ENCODE data around the gene IRF1. TPM values are rescaled to one million over a fixed set of nuclear protein-coding genes. Genes with fewer than 3 reads are reported as not detected.

IRF1 gene
- total RNA-seq, 1 donor: 655 TPM

DNA sequence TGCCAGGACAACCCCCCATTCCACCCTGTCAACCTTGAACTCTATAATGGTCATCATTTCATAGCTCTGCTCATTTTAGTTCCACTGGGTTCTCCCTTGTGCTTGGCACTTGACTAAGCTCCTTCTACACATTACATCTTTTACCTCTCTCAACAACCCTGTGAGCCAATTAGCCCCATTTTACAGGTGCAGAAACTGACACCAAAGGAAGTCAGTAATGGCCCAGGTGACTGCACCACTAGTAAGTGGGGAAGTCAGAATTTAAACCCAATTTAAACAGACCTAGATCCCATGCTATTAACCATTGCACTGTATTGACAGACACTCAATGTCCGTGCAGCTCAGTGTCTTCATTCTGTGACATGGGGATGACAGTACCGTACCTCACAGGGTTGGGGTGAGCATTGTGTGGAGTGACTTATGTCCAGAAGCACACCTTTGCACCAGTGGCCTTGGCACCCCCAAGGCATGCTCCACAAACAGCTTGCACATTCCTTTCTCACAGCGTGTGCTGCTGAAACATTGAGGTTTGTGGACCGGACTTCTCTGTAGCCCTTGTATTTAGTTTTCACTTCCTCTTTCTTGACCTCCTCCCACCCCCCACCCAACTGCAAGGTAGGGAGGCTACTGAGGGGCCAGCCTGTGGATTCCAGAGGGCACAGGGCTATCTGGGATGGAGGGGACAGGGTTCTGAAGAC, 23.1 kb downstream of the IRF1 start:
- Histone ChIP-seq H3K27me3 (ENCODE audit: insufficient read depth, low read length) (no peaks in the 10 kb centered on the region), H3K4me3 (ENCODE audit: low read length) (no peak overlapping the region), H3K9me3 (ENCODE audit: low read depth, low read length) (no peaks in the 10 kb centered on the region), H3K4me1 (ENCODE audit: insufficient read depth, low read length) (peaks cover 100% of the 10 kb centered on the region)

DNA sequence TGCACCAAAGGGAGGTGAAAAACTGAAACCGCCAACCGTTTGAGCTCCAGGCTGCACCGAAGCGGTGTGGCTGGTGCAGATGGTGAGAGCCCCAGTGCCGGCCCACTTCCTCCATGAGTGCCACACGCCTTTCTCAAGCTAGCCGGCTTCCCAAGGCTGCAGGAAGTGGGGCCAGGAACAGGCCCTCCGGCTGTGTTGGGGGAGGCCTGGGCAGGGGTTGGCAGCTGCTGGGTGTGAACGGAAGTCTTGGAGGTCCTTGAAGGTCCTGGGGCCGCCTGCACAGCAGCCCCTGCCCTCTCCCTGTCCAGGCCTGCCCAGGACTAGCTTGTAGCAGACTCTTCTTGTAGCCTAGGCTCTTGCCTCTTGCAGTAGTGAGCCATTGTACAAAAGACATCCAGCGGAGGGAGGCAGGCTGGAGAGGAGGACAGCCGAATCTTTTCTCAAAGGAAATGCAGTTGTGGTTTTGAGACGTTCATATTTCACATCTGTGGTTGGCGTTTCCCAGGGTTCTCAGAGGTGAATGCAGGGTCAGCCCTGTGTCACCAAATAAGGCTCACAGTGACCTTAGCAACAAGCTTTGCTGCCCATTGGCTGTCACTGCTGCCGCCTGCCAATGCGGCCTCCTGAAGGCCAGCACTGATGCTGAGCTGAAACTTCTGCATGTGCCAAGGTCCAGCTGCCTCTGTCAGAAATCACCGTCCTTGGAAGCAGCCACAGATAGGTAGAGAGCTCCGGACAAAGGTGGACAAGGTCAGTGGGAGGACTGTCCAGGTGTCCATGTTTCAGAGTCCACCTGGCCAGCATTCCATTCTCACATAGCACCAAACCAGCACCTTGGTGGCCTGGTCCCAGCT, 23.9 kb downstream of the IRF1 start:
- H3K9me3 ChIP-seq (ENCODE audit: low read depth, low read length): no peaks in the 10 kb centered on the region
- no peak overlapping the region for H3K4me3 ChIP-seq (ENCODE audit: low read length)
- H3K4me1 ChIP-seq (ENCODE audit: insufficient read depth, low read length): peaks cover 100% of the 10 kb centered on the region
- no peaks in the 10 kb centered on the region for H3K27me3 ChIP-seq (ENCODE audit: insufficient read depth, low read length)

DNA sequence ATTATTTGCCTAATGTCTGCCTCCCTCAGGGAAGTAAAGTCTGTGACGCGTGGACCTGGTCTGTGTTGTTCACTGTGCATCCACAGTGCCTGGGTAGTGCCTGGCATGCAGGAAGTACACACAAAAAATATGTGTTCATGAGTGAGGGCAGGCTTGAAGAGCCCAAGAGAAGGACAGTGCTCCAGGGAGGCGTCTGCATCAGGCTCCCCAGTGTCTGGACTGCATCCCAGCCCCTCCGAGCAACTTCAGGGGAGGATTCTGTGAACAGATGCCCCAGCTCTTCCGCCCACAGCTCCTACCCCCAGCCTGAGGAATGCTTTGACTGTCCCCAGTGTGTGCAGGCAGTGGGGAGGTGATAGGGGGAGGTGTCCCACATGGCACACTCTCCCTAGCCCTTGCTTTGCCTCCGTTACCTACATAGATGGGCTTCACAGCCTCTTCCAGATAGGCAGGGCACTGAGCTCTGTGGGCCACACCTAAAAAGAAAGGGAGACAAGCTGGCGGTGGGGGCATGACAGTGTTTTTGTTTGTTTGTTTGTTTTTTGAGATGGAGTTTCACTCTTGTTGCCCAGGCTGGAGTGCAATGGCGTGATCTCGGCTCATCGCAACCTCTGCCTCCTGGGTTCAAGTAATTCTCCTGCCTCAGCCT, 25.4 kb downstream of the IRF1 start:
- H3K4me3 ChIP-seq (ENCODE audit: low read length): no peak overlapping the region
- no peaks in the 10 kb centered on the region for H3K27me3 ChIP-seq (ENCODE audit: insufficient read depth, low read length)
- H3K9me3 ChIP-seq (ENCODE audit: low read depth, low read length): no peaks in the 10 kb centered on the region
- peaks cover 98% of the 10 kb centered on the region for H3K4me1 ChIP-seq (ENCODE audit: insufficient read depth, low read length)

DNA sequence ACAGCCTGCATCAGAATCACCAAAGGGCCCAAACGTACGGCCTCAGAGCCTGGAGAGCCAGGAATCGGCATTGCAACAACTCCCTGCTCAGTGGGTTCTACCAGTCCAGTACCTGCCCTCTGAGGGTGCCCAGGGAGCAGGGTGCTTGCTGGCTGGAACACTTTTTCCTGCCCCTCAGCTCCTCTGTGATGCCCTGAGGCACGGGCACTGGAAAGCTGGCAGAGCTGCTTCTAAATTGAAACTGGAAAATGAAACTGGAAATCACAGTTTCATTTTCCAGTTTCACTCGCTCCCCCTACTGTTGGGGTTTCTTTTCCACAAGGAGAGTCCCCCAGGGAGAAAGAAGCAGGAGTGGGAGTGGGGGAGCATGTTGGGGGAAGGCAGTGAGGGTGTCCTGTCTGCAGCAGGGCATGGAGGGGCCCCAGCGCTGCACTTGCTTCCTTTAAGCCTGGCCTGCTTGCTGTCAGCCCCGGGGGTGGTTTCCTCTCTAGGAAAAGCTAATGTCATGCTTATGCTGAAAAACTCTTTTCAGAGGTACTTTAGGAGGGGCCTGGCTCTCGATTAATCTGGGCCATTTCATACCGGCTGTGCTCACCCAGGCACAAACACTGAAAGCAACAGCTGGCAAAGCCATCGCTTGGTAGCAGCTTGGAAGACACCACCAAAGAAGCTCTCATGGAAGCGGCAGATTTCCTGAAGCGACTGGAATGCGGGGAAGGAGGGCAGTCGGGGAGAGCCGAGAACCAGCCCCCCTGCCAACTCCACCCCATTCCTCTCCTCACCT, 26.2 kb downstream of the IRF1 start:
- Histone ChIP-seq H3K4me3 (ENCODE audit: low read length) (no peak overlapping the region), H3K4me1 (ENCODE audit: insufficient read depth, low read length) (peaks cover 98% of the 10 kb centered on the region)

DNA sequence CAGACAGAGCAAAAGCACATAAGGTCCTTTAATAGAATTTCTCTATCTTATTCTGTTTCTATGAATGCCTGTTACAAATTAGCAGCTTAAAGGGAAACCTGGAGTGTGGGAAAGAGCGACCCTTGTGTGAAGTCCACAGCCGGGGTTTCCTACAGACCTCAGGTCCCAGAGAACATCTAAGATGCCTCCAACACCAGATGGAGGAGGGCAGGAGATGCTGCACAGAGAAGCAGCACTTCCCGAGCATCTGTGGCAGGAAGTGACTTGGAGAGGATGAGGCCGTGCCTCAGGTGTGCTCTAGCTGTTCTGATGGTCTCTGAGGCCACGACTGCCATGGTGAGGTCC, 26.8 kb downstream of the IRF1 start:
- H3K4me1 ChIP-seq (ENCODE audit: insufficient read depth, low read length): peaks cover 98% of the 10 kb centered on the region
- H3K4me3 ChIP-seq (ENCODE audit: low read length): no peak overlapping the region
- H3K9me3 ChIP-seq (ENCODE audit: low read depth, low read length): no peaks in the 10 kb centered on the region
- H3K27me3 ChIP-seq (ENCODE audit: insufficient read depth, low read length): no peaks in the 10 kb centered on the region

More for the DNA sequence above, 26.2 kb downstream of the IRF1 start:
- Histone ChIP-seq H3K27me3 (ENCODE audit: insufficient read depth, low read length) (no peaks in the 10 kb centered on the region), H3K9me3 (ENCODE audit: low read depth, low read length) (no peaks in the 10 kb centered on the region)

DNA sequence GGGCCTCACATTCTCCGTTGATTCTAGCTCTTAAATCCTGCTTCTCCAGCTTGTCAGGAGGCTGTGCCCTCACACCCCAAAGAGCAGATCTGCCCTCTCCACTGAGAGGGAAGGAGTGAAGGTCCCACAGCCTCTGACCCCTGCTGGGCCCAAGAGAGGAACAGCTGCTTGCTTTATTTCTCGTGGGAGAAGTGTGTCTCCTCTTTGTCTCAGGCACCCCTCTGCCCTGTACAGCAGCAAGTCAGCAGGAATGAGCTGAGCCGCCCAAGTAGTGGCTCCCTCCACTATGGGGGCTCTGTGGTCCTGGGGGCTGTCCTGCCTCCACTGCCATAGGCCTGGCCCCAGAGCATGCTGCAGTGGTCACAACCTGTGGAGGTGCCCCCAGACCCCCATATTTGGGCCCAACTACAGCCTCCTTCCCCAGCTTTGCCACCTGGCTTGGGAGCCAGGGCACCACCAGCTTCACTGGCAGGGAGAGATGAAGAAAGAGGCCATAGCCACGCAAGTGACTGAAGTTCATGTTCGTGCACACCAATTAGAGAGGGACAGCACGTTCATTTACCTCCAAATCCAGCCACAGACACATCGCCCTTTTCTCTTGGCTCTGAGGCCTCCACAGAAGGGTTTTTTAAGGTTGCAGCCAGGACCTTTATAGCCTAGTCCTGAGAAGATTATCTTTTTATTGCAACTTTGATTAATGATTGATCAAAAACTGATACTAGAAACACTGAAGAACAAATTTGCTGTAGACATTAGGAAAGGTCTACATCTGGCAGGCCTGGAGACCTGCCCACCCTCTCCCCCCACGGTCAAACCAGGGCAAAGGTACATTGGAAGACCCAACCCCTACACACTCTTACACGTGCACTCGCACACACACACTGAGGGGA, 27.5 kb downstream of the IRF1 start:
- Histone ChIP-seq H3K4me1 (ENCODE audit: insufficient read depth, low read length) (peaks cover 98% of the 10 kb centered on the region), H3K27me3 (ENCODE audit: insufficient read depth, low read length) (no peaks in the 10 kb centered on the region), H3K4me3 (ENCODE audit: low read length) (no peak overlapping the region), H3K9me3 (ENCODE audit: low read depth, low read length) (no peaks in the 10 kb centered on the region)

DNA sequence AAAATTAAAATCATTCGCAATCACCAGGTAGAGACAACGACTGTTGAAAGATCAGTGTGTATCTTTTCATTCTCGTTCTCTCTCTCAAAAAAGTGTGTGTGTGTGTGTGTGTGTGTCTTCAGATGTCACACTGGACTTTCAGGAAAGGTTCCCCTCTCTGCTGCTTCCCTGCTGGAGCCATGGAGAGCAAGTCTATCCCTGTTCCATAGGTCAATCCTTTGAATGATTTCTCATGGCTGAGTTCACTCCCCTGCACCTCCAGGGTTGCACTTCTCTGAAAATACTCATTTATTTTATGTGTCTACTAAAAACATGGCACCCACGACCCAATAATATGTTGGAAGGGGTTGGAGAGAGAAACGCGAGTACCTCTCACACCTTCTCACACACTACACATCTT, 28.2 kb downstream of the IRF1 start:
- Histone ChIP-seq H3K4me1 (ENCODE audit: insufficient read depth, low read length) (peaks cover 98% of the 10 kb centered on the region), H3K27me3 (ENCODE audit: insufficient read depth, low read length) (no peaks in the 10 kb centered on the region), H3K9me3 (ENCODE audit: low read depth, low read length) (no peaks in the 10 kb centered on the region), H3K4me3 (ENCODE audit: low read length) (no peak overlapping the region)

DNA sequence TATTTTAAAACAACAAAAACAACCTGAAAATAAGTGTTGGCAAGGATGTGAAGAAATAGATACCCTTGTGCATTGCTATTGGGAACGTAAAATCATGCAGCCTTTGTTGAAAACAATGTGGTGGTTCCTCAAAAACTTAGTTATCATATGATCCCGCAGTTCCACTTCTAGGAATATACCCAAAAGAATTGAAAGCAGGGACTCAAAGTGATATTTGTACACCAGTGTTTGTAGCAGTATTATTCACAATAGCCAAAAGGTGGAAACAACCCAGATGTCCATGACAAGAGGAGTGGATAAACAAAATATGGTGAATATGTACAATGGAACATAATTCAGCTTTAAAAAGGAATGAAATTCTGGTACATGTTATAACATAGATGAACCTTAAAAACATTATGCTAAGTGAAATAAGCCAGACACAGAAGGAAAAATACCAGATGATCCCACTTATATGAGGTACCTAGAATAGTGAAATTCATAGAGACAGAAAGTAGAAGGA, 29.0 kb downstream of the IRF1 start:
- no peak overlapping the region for H3K4me3 ChIP-seq (ENCODE audit: low read length)
- H3K27me3 ChIP-seq (ENCODE audit: insufficient read depth, low read length): no peaks in the 10 kb centered on the region
- no peaks in the 10 kb centered on the region for H3K9me3 ChIP-seq (ENCODE audit: low read depth, low read length)
- H3K4me1 ChIP-seq (ENCODE audit: insufficient read depth, low read length): peaks cover 98% of the 10 kb centered on the region

DNA sequence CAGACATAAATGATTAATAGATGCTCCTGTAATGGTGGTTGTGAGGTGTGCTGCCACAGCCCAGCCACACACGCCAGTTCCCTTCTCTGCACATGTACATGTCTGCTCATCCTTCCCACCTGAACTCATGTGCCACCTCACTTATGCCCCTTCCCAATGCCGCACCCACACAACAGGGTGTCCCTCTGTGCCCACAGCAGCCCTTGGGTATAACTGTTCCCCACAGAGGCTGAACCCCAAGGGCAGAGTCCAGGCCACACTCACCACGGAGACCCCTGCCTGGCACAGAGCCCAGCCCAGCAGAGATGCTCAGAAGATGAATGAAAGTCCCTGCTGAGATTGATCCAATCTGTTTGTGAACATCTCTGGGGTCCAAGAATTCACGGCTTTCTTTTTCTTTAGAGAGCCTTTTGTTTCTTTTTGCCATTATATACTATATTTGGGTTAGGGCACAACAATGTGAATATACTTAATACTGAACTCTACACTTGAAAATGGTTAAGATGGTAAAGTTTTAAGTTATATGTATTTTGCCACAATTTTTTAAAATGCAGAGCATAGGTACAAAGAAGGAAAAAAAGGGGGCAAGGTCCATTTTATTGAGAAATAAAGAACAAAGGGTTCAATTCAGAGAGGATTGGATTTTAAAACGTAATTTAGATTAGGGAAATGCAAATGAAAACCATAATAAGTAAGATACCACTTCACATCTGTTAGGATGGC, 29.6 kb downstream of the IRF1 start:
- H3K27me3 ChIP-seq (ENCODE audit: insufficient read depth, low read length): no peaks in the 10 kb centered on the region
- H3K9me3 ChIP-seq (ENCODE audit: low read depth, low read length): no peaks in the 10 kb centered on the region
- H3K4me1 ChIP-seq (ENCODE audit: insufficient read depth, low read length): peaks cover 97% of the 10 kb centered on the region
- no peak overlapping the region for H3K4me3 ChIP-seq (ENCODE audit: low read length)

DNA sequence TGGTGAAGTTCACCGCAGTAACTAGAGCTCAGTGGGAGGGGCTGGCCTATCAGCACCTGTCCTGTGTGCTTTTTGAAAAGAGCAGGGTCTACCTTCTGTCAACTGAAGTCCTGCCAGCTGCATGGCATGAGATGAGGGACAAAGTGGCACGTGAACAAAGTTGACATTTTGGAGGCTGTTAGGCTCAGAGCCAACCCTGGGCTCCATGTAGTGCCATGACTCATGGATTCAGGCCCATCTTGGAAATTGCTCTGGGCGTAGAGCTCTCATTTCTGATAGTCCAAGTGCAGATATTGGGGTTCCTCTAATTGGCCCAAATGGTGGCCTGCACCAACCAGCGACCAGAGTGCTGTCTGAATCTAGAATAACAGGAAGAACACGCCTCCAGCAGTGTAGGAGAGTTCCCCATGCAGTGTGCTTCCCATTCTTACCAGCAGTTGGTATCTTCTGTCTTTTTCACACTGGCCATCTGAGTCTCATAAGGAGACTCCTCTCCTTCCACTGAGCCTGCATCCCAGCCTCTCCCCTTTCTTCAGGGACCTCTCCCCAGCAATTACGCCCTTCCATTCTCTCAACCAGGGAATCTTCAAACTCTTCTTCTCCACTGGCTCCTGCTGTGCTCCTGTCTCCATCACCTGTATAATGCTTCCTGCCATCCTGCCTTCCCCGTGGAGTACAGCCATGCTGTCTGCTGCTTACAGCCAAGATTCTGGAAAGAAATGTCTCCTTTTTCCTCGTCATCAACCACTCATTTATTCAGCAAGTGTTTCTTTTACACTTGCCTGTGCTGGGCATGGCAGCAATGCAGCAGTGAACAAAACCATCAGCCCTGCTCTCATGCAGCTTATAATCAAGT, 30.4 kb downstream of the IRF1 start:
- Histone ChIP-seq H3K4me1 (ENCODE audit: insufficient read depth, low read length) (peaks cover 97% of the 10 kb centered on the region), H3K4me3 (ENCODE audit: low read length) (no peak overlapping the region), H3K9me3 (ENCODE audit: low read depth, low read length) (no peaks in the 10 kb centered on the region), H3K27me3 (ENCODE audit: insufficient read depth, low read length) (no peaks in the 10 kb centered on the region)

DNA sequence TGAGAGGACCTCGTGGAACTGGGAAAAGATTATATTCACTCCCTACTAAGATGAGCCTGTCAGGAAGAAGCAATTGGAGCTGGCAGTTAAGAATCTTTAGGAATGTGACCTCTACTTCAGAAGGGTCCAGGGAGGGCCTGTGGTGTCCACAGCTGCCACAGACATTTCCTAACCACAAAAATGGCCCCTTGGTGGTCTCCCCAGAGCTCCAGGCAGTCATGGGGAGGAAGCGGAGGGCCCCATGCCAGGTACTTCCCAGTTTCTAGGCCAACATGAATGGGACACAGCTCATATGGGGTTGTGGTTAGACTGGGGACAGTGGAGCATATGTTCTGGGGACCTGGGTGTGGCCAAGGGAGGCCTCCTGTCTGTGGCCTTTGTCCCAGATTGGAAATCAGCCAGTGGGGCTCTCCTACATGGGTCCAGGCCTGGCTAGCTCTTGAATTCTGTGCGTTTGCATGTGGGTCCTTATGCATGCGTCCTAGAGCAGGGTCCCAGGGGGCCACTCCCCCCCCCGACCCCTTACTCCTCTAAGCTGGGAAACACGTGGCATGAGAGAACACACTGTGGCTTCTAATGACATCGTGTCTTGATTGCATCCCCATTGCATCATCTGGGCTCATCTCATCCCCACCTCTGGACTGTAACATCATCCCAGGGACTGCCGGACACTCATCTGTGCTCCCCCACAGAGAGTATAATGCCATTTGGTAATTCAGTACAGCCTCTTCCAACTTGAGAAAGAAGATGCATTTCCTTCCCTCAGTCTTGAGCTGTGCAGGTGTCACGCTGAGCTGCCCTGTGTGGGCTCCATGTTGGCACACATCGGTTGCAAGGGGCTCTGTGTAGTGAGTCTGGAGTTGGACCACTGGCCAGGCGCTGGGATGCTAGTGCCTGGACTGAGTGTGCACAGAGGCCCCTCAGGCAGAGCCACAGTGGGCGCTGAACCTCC, 31.3 kb downstream of the IRF1 start:
- H3K4me3 ChIP-seq (ENCODE audit: low read length): no peak overlapping the region

DNA sequence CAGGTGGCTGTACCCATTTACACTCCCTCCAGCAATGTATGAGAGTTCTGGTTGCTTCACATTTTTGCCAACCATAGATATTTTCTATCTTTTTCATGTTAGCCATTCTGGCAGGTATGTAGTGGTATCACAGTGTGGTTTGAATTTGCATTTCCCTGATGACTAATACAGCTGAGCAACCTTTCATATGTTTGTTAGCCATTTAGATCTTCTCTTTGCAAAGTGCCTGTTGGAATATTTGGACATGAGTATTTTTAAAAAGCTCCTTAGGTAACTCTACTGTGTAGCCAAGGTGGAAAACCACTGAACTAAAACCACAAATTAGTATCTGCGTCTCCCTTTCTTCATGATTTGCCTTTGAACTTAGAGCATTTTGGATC, 31.9 kb downstream of the IRF1 start:
- Histone ChIP-seq H3K4me3 (ENCODE audit: low read length) (no peak overlapping the region), H3K4me1 (ENCODE audit: insufficient read depth, low read length) (peaks cover 97% of the 10 kb centered on the region), H3K9me3 (ENCODE audit: low read depth, low read length) (no peaks in the 10 kb centered on the region), H3K27me3 (ENCODE audit: insufficient read depth, low read length) (no peaks in the 10 kb centered on the region)

More for the DNA sequence above, 31.3 kb downstream of the IRF1 start:
- no peaks in the 10 kb centered on the region for H3K9me3 ChIP-seq (ENCODE audit: low read depth, low read length)
- no peaks in the 10 kb centered on the region for H3K27me3 ChIP-seq (ENCODE audit: insufficient read depth, low read length)
- peaks cover 97% of the 10 kb centered on the region for H3K4me1 ChIP-seq (ENCODE audit: insufficient read depth, low read length)
